Caco-2 (cell line): ENCODE results near the gene SYT9. TPM values are rescaled to one million over a fixed set of nuclear protein-coding genes. Genes with fewer than 3 reads are reported as not detected.

Source experiments
- BruUV-seq: library from RNA; stranded (reverse); fragments of 400-500 nt; replicated peaks from 2 replicates; lab custom pipeline; 2021; lab: Mats Ljungman, UMichigan
- CTCF ChIA-PET: fragments of 300-600 bp; sonication (Branson Sonifier 250); formaldehyde crosslinking; loops from one replicate; lab custom pipeline; 2022; ENCODE audit warnings: antibody characterized with exemption; lab: Charles Lee
- POLR2A ChIA-PET: fragments of 300-600 bp; sonication (Branson Sonifier 250); formaldehyde crosslinking; loops from one replicate; lab custom pipeline; 2022; ENCODE audit warnings: antibody characterized with exemption; lab: Charles Lee
- DNase-seq, 2 experiments: peaks; one replicate each; pipeline versions ENCODE4 v3.0.0 to v3.0.0-alpha.2; 2020 to 2022
- H3K27me3 ChIP-seq: replicated peaks from 2 replicates; pipeline ENCODE4 v1.6.0; 2011; ENCODE audit warnings: low read length; ENCODE audit not compliant: control insufficient read depth, insufficient read depth
- H3K36me3 ChIP-seq: 2 replicates; pipeline ENCODE4 v1.5.1; 2011; ENCODE audit warnings: low read length; ENCODE audit not compliant: control insufficient read depth, insufficient read depth
- H3K4me1 ChIP-seq: fragments of 250-450 bp; sonication (Bioruptor Pico); 2 replicates; pipeline ENCODE4 v1.5.1; 2020; ENCODE audit warnings: mild to moderate bottlenecking
- H3K4me3 ChIP-seq: 2 replicates; pipeline ENCODE4 v1.5.1; 2011; ENCODE audit warnings: low read depth, mild to moderate bottlenecking, control low read depth, low read length
- H3K9me3 ChIP-seq: fragments of 250-450 bp; sonication (Bioruptor Pico); 2 replicates; pipeline ENCODE4 v1.5.1; 2020; ENCODE audit warnings: mild to moderate bottlenecking, moderate library complexity
- H3K27ac Mint-ChIP-seq: one replicate; pipeline ENCODE4 v1.8.0; 2022; ENCODE audit warnings: mixed read lengths; ENCODE audit not compliant: unreplicated experiment
- H3K27me3 Mint-ChIP-seq: one replicate; pipeline ENCODE4 v1.8.0; 2022; ENCODE audit warnings: mixed read lengths; ENCODE audit not compliant: insufficient read depth, unreplicated experiment
- H3K36me3 Mint-ChIP-seq: one replicate; pipeline ENCODE4 v1.8.0; 2022; ENCODE audit warnings: mild to moderate bottlenecking, mixed read lengths; ENCODE audit not compliant: insufficient read depth, unreplicated experiment
- H3K4me1 Mint-ChIP-seq: one replicate; pipeline ENCODE4 v1.8.0; 2022; ENCODE audit warnings: low read depth, mixed read lengths; ENCODE audit not compliant: unreplicated experiment
- H3K4me3 Mint-ChIP-seq: one replicate; pipeline ENCODE4 v1.8.0; 2022; ENCODE audit warnings: mild to moderate bottlenecking, moderate library complexity, mixed read lengths; ENCODE audit not compliant: unreplicated experiment
- H3K9me3 Mint-ChIP-seq: one replicate; pipeline ENCODE4 v1.8.0; 2022; ENCODE audit warnings: mixed read lengths; ENCODE audit not compliant: unreplicated experiment
- intact Hi-C: fragments of 100-400 bp; cut with micrococcal nuclease; formaldehyde crosslinking; loops from one replicate; pipeline ENCODE4 v1.10.0; 2022; ENCODE audit not compliant: unreplicated experiment
- total RNA-seq: library from RNA; stranded (reverse); gene quantifications from 2 replicates; pipeline ENCODE4 v1.2.3, GENCODE V29; 2022
- TF ChIP-seq, protein P1 (sequence below), 2 experiments: fragments of 200-600 bp in 1 of 2; IDR thresholded peaks; 1 replicate in 1 of 2; 2 replicates in 1 of 2; pipeline versions ENCODE4 v1.5.1 to v1.8.0; 2011 to 2022; ENCODE audit warnings: antibody characterized with exemption in 1 of 2, control low read depth in 1 of 2, inconsistent platforms in 1 of 2, low read depth in 1 of 2, low read length in 1 of 2, mild to moderate bottlenecking in 1 of 2, moderate library complexity in 1 of 2; ENCODE audit not compliant: insufficient read depth in 1 of 2, severe bottlenecking in 1 of 2, unreplicated experiment in 1 of 2

The SYT9 gene
- total RNA-seq, 1 experiment from 2014 or later: not detected

DNA sequence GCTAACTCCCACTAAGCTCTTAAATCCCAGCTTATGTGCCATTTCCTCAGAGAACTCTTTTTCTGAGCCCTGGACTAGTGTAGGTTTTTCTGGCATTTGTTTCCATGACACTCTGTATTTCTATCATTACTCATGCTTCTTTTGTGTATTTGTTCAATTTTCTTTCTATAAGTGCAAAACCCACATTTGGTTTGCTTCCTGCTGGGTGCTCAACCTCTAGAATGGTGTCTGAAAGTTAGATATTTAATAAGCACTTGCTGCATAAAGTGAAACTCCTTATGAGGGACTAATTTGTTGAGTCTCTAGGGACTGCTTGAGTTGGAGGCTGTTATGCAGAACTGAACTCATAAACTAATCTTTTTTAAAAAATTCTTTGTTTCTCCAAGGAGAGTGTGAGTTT, 68.6 kb downstream of the SYT9 start:
- BruUV-seq: no TSS peak
- TF ChIP-seq, protein P1, sequence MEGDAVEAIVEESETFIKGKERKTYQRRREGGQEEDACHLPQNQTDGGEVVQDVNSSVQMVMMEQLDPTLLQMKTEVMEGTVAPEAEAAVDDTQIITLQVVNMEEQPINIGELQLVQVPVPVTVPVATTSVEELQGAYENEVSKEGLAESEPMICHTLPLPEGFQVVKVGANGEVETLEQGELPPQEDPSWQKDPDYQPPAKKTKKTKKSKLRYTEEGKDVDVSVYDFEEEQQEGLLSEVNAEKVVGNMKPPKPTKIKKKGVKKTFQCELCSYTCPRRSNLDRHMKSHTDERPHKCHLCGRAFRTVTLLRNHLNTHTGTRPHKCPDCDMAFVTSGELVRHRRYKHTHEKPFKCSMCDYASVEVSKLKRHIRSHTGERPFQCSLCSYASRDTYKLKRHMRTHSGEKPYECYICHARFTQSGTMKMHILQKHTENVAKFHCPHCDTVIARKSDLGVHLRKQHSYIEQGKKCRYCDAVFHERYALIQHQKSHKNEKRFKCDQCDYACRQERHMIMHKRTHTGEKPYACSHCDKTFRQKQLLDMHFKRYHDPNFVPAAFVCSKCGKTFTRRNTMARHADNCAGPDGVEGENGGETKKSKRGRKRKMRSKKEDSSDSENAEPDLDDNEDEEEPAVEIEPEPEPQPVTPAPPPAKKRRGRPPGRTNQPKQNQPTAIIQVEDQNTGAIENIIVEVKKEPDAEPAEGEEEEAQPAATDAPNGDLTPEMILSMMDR (IDR thresholded peaks at IDR 0.05; ENCODE audit: insufficient read depth in 1 of 2, low read depth in 1 of 2, low read length in 1 of 2, severe bottlenecking in 1 of 2, unreplicated experiment in 1 of 2): no peak

DNA sequence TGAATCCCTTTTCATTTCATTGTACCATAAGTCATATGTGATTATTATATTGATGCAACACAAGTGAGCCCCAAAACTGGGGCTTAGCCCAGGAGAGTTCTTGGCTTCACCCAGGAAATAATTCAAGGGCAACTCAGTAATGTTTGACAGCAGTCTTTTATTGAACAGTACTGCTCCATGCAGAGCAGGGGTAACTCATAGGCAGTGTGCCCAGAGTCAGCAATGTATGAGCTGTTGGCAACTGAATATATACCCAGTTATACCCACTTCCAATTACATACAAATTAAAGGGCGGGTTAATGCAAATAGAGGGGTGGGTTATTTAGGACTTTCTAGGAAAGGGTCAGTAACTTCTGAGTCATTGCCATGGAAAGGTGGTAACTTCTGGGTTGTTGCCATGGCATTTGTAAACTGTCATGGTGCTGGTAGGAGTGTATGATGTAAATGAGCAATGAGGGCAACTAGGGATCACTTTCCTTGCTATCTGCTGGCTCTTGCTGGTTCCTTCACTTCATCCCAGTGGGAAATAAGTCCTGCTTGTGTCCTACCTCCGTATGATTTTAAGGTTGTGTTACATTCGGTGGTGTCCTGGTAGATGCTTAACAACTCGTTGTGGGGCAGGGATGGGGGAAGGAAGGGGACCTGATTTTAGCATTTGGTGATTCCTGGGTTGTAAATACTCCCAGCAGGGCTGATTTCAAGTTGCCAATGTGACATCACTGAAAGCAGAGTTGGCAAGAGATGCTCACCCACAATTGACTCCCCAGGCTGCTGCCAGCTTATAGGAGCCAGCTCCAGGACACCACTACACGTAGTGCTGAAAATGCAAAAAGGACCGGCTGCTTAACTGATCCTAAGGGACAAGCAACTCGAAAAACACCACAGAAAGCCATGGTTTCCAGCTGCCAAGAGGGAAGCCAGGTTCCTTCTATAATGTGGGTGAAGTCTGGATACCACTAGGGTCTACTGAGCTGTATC, 70.1 kb downstream of the SYT9 start:
- no peaks in the 10 kb centered on the region for H3K4me1 Mint-ChIP-seq
- H3K4me1 ChIP-seq: no peaks in the 10 kb centered on the region
- H3K27me3 Mint-ChIP-seq: peaks cover 10% of the 10 kb centered on the region
- no peaks in the 10 kb centered on the region for H3K9me3 ChIP-seq
- H3K4me3 ChIP-seq: no peak overlapping the region
- no peaks in the 10 kb centered on the region for H3K36me3 Mint-ChIP-seq
- no peaks in the 10 kb centered on the region for H3K36me3 ChIP-seq
- TF ChIP-seq, protein P1 (IDR thresholded peaks at IDR 0.05; ENCODE audit: insufficient read depth in 1 of 2, low read depth in 1 of 2, low read length in 1 of 2, severe bottlenecking in 1 of 2, unreplicated experiment in 1 of 2): no peak
- H3K9me3 Mint-ChIP-seq: no peaks in the 10 kb centered on the region
- POLR2A ChIA-PET: no interaction called here
- no peaks in the 10 kb centered on the region for H3K27me3 ChIP-seq
- intact Hi-C loops: no loop called here
- CTCF ChIA-PET: no interaction called here
- DNase-seq: no peak
- no peak overlapping the region for H3K4me3 Mint-ChIP-seq
- no TSS peak for BruUV-seq
- no peak overlapping the region for H3K27ac Mint-ChIP-seq

More for the DNA sequence above, 68.6 kb downstream of the SYT9 start:
- ChIA-PET CTCF (no interaction called here), POLR2A (no interaction called here)
- intact Hi-C loops: no loop called here
- Mint-ChIP-seq H3K4me1 (no peaks in the 10 kb centered on the region), H3K36me3 (no peaks in the 10 kb centered on the region), H3K27me3 (peaks cover 10% of the 10 kb centered on the region), H3K4me3 (no peak overlapping the region), H3K27ac (no peak overlapping the region), H3K9me3 (no peaks in the 10 kb centered on the region)
- DNase-seq: no peak
- no peak overlapping the region for H3K4me3 ChIP-seq
- H3K36me3 ChIP-seq: no peaks in the 10 kb centered on the region
- H3K4me1 ChIP-seq: no peaks in the 10 kb centered on the region
- H3K27me3 ChIP-seq: no peaks in the 10 kb centered on the region
- no peaks in the 10 kb centered on the region for H3K9me3 ChIP-seq

DNA sequence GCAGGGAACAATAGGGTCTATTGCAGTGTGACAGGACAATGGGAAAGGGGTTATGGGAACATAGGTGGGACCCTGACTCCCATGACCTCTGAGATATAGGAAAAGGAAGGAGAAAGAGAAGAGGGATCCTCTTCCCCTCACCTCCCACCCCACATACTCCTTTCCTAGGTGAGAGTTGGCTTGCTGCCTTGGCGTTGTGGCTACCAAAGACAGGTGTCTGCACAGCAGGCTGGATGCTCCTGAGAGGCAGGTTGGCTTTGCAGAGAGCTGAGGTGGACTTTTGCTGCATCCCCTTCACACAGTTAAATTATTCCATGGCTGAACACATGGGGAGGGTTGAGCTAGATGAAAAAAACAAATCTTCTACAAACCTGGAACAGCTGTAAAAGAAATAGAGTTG, 80.7 kb downstream of the SYT9 start:
- H3K36me3 ChIP-seq: no peaks in the 10 kb centered on the region
- Mint-ChIP-seq H3K36me3 (no peaks in the 10 kb centered on the region), H3K9me3 (no peaks in the 10 kb centered on the region), H3K27ac (no peak overlapping the region), H3K27me3 (peaks cover 6% of the 10 kb centered on the region), H3K4me1 (no peaks in the 10 kb centered on the region), H3K4me3 (no peak overlapping the region)
- ChIA-PET POLR2A (no interaction called here), CTCF (no interaction called here)
- intact Hi-C loops: loop anchor here (5.0 kb wide), 1 partner anchor 50 kb away; no protein-coding TSS in a partner anchor
- BruUV-seq: no TSS peak
- no peak overlapping the region for H3K4me3 ChIP-seq
- no peaks in the 10 kb centered on the region for H3K27me3 ChIP-seq
- TF ChIP-seq, protein P1 (IDR thresholded peaks at IDR 0.05; ENCODE audit: insufficient read depth in 1 of 2, low read depth in 1 of 2, low read length in 1 of 2, severe bottlenecking in 1 of 2, unreplicated experiment in 1 of 2): no peak
- no peaks in the 10 kb centered on the region for H3K4me1 ChIP-seq
- no peak for DNase-seq
- H3K9me3 ChIP-seq: no peaks in the 10 kb centered on the region
